Naive B cell (primary cell): ENCODE data around the gene VPS13D. TPM values are rescaled to one million over a fixed set of nuclear protein-coding genes. Genes with fewer than 3 reads are reported as not detected.
A peak's percentile ranks its signal among the peaks of the same experiment; 100 is the strongest.

Experiments used
- ATAC-seq, 2 donors: fragments of 150-1000 bp; cut with Tn5 transposase; 2 replicates each; pipeline ENCODE4 v1.10.0; 2021; ENCODE audit warnings: low read depth in 2 of 2, mild to moderate bottlenecking in 2 of 2, moderate library complexity in 2 of 2
- DNase-seq: peaks from one replicate; pipeline ENCODE4 v3.0.0; 2022
- H3K27ac Mint-ChIP-seq, 6 donors: one replicate each; pipeline ENCODE4 v1.8.0; 2020 to 2022; ENCODE audit warnings: mild to moderate bottlenecking in 6 of 6, mixed read lengths in 6 of 6, moderate library complexity in 5 of 6, inconsistent platforms in 2 of 6
- H3K27me3 Mint-ChIP-seq, 3 donors: one replicate each; pipeline ENCODE4 v1.8.0; 2021 to 2022; ENCODE audit warnings: mixed read lengths in 3 of 3, mild to moderate bottlenecking in 1 of 3
- H3K36me3 Mint-ChIP-seq, 2 donors: one replicate each; pipeline ENCODE4 v1.8.0; 2020 to 2022; ENCODE audit warnings: mixed read lengths in 2 of 2, inconsistent platforms in 1 of 2, mild to moderate bottlenecking in 1 of 2
- H3K4me1 Mint-ChIP-seq, 3 donors: one replicate each; pipeline ENCODE4 v1.8.0; 2020 to 2022; ENCODE audit warnings: mixed read lengths in 3 of 3, inconsistent platforms in 1 of 3, mild to moderate bottlenecking in 1 of 3, moderate library complexity in 1 of 3
- H3K4me3 Mint-ChIP-seq, 8 donors: one replicate each; pipeline ENCODE4 v1.8.0; 2020 to 2022; ENCODE audit warnings: mild to moderate bottlenecking in 8 of 8, mixed read lengths in 8 of 8, moderate library complexity in 8 of 8, inconsistent platforms in 2 of 8
- H3K9me3 Mint-ChIP-seq, 7 donors: one replicate each; pipeline ENCODE4 v1.8.0; 2020 to 2022; ENCODE audit warnings: mixed read lengths in 7 of 7, mild to moderate bottlenecking in 5 of 7, inconsistent platforms in 2 of 7, moderate library complexity in 1 of 7
- polyA plus RNA-seq, 6 donors: library from polyadenylated mRNA; unstranded; fragments of 300-500 nt; fragmentation: Illumina TruSeq; gene quantifications; one replicate each; pipeline ENCODE4 v1.2.3, GENCODE V29; 2021; ENCODE audit warnings: low read depth in 6 of 6

The VPS13D gene
- polyA plus RNA-seq, 6 donors from 2014 or later = 7.6 to 14.6 (median 11.8) TPM

DNA sequence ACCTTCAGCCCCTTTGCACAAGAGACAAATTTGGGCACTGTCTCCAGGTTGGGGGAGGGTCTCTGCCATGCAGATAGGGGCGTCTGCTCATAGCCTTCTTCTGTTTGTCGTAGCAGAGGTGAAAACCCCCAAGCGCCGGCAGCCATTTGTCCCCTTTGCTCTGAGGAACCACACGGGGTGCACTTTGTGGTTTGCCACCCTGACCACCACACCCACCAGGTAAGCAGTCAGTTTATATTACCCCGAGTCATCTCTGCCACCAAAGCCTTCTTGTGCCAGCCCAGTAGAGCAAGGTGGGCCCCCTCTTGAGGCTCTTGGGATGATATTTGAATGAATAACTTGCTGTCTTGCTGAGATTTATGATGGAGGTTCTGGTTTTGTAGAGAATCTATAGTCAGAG, 111.8 kb downstream of the VPS13D start:
- Mint-ChIP-seq H3K27me3 (no peaks in the 10 kb centered on the region), H3K36me3 (peaks cover 6 to 8% of the 10 kb centered on the region in 2 donors), H3K4me3 (no peak overlapping the region), H3K27ac (peak overlapping the region in 5 of 6 donors; percentile 26 to 72 (median 65)), H3K4me1 (peaks cover 27 to 50% (median 47%) of the 10 kb centered on the region in 3 donors), H3K9me3 (no peaks in the 10 kb centered on the region)
- DNase-seq = no peak
- no peak for ATAC-seq

DNA sequence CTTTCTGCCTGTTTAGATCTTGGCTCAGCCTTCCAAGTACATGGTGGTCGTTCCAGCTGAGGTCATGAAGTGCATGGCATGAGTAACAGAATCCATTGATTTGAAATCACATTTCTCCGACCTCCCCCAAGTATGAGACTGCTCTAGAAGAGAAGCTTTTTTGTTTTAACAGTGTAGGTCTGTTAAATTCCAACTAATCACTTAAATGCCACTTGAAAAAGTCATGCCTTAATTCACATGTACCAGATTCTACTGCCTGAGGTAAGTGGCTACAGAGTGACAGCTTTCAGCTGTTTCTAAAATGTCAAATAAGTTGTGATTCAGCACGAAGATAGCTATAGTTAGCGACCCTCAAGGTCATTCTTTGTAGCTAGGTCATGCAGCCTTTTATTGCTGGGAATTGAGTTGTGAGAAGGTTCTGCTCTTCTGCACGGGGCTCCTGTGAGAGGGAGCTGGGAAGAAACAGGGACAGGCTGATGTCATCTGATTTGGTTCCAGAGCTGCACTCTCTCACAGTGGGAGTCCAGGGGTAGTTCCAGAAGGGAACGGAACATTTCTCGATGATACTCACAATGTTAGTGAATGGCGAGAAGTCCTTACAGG, 112.7 kb downstream of the VPS13D start:
- Mint-ChIP-seq H3K4me3 (no peak overlapping the region), H3K36me3 (peaks cover 5 to 8% of the 10 kb centered on the region in 2 donors), H3K9me3 (no peaks in the 10 kb centered on the region), H3K27me3 (no peaks in the 10 kb centered on the region), H3K4me1 (peaks cover 29 to 50% (median 47%) of the 10 kb centered on the region in 3 donors), H3K27ac (peak overlapping the region in 4 of 6 donors; percentile 38 to 85 (median 72))
- ATAC-seq (no peak), DNase-seq (no peak)

DNA sequence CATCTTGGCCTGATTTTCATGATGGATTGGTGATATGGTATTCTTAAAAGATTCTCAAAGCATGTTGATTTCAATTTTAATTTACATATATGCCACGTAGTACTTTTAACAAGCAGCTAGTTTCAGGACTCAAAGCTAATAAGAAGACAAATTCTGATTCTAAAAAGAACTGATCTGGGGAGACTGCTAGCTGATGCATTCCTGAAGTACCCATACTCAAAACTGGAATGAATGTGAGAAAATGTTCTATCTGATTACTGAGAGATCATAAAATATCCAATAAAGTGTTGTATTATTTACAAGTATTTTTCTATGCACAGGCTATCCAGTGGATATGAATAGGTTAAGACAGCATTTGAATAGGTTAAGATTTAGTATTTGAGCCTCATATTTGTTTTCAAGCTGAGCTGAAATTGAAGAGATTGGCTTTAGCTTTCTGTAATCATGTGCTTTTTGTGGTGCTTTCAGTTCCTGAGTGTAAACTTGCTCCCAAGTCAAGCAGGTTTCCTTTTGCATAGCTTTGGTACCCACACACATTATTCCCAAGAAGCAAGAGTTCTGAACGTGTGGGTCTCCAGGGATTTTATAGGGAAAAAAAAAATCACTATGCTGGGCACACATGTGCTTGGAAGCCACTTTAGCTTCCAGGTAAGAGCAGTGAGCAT, 114.1 kb downstream of the VPS13D start:
- Mint-ChIP-seq H3K36me3 (peaks cover 3 to 6% of the 10 kb centered on the region in 2 donors), H3K9me3 (no peaks in the 10 kb centered on the region), H3K27ac (peak overlapping the region in 5 of 6 donors; percentile 18 to 97 (median 71)), H3K27me3 (no peaks in the 10 kb centered on the region), H3K4me3 (peak overlapping the region in 4 of 8 donors; percentile 14 to 90 (median 72)), H3K4me1 (peaks cover 29 to 50% (median 47%) of the 10 kb centered on the region in 3 donors)
- ATAC-seq (no peak), DNase-seq (no peak)

DNA sequence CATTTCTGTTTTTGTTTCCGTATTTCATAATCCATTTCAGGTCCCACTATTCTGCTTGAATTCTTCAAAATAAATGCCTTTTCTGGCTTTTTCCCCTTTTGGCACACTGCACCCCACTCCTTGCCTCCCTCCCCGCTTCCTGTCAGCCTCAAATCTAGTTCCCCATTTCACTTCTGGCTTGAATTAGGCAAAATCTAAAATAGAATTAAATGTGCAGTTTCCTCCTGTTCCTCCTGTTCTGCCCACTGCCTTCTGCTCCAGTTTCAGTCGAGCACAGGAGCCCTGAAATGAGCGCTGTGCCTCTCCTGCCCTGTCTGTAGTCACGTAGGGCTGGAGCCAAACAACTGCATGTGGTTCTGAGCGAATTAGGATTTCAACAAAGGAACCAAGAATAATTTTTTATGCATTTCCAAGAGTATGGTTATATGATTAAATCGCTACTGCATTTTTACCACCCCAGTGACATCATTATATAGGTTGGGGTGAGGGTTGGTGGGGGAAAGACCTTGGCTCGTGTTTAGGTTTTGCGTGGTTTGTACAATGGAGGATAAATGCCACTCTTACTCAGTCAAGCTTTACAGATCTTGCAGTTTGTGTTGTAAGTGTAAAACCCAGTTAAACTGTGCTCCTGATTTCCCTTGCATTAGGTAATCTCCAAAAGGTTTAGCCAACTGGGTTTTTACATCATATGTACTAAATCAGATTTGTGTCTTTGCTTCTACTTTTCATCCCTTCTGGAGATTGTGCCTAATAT, 114.9 kb downstream of the VPS13D start:
- peak overlapping the region; percentile 71 to 94 (median 88) for H3K4me3 Mint-ChIP-seq
- ATAC-seq (peak; percentile 65 to 73), DNase-seq (peak; percentile 36)
- H3K27me3 Mint-ChIP-seq = no peaks in the 10 kb centered on the region
- H3K9me3 Mint-ChIP-seq = peaks cover 0 to 3% (median under 1%) of the 10 kb centered on the region in 7 donors
- peak overlapping the region; percentile 71 to 97 (median 91) for H3K27ac Mint-ChIP-seq
- peaks cover 11 to 14% of the 10 kb centered on the region in 2 donors for H3K36me3 Mint-ChIP-seq
- H3K4me1 Mint-ChIP-seq = peaks cover 29 to 50% (median 47%) of the 10 kb centered on the region in 3 donors

DNA sequence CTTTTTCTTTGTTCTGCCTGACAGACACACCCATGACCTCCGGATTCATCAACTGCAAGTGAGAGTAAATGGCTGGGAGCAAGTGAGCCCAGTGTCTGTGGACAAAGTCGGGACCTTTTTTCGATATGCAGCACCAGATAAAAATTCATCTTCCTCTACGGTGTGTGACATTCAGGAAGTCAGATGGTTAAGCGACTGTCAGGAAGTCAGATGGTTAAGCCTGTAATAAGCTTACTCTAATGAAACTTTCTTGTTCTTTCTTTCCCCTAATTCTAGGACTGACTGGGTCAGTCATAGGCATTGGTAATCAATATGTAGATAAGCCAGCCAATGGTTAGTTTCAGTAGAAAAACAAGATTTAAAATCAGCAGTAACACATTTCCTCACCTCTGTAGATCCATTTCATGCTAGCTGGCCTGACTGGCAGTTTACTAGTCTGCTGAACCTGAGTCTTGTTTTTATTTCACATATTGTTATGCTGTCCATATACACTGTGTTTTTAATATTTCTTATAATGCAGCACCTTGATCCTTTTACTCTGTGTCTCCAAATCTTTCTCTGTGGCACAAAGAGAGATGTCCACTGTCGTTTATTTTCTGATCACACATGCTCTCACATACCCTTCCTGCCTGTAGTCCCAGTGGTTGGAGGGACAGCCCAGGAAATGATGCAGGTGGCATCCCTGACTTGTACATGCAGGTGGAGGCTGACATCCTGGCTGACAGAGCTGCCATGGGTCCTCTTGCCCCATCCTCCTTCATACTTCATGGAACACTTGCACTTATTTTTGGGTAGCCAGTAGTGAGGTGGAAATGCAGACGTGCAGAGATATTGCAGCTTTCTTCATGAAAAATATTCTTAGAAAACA, 115.8 kb downstream of the VPS13D start:
- peaks cover 20 to 22% of the 10 kb centered on the region in 2 donors for H3K36me3 Mint-ChIP-seq
- peaks cover 0 to 10% (median 8%) of the 10 kb centered on the region in 7 donors for H3K9me3 Mint-ChIP-seq
- peak; percentile 19 for DNase-seq
- H3K4me1 Mint-ChIP-seq = peaks cover 29 to 50% (median 47%) of the 10 kb centered on the region in 3 donors
- H3K27ac Mint-ChIP-seq = peak overlapping the region; percentile 71 to 97 (median 91)
- ATAC-seq = peak; percentile 72 to 79
- H3K4me3 Mint-ChIP-seq = peak overlapping the region; percentile 71 to 94 (median 88)
- H3K27me3 Mint-ChIP-seq = no peaks in the 10 kb centered on the region

DNA sequence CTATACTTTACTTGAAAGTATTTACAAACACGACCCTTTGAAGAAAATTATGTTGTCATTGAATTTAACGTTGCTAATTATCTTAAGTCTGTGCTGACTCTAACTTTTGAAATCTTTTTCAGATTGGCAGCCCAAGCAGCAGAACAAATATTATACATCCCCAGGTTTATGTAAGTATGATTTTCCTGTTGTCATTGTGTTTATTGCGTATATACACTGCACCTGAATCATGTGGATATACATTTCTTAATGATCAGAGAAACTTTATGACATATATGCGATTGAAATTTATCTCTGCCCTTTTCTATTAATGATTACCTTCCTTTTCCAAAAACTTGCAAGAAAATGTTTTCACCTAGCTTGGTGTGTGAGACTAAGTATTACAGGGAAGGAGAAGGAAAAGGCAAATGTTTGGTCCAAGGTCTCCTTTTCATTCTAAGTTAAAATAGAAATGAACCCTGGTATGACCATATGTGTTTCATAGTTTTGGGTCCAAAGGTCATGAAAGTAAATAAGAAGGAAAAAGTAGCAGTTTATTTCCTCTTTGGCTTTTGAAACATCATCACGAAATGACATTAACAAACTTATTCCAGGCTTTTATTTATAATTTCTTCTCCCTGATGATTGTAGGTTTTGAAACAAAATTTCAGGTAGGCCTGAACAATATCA, 116.8 kb downstream of the VPS13D start:
- H3K9me3 Mint-ChIP-seq = peaks cover 0 to 15% (median 11%) of the 10 kb centered on the region in 7 donors
- DNase-seq (no peak), ATAC-seq (no peak)
- peaks cover 25 to 27% of the 10 kb centered on the region in 2 donors for H3K36me3 Mint-ChIP-seq
- no peak overlapping the region for H3K4me3 Mint-ChIP-seq
- no peaks in the 10 kb centered on the region for H3K27me3 Mint-ChIP-seq
- H3K4me1 Mint-ChIP-seq = peaks cover 29 to 43% (median 42%) of the 10 kb centered on the region in 3 donors
- peak overlapping the region; percentile 41 to 97 (median 69) for H3K27ac Mint-ChIP-seq

DNA sequence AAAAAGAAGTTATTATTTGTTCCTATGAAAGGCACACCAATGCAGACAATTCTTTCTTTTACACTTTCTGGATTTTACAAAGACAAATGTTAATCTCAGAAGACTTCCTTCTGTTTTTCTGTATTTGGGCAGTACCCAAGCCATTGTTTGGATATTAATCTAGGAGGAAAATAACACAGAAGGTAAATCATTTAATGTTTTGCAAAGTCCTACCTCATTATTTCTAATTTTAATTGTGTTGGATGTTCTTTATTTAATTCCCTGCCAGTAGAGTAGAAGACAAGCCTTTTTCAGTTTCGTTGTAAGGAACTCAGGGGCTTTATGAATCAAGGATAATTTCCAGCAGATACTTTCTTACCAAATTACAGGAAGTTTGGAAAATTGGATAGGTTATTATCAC, 118.3 kb downstream of the VPS13D start:
- H3K4me1 Mint-ChIP-seq = peaks cover 29 to 32% (median 30%) of the 10 kb centered on the region in 3 donors
- peaks cover 0 to 15% (median 11%) of the 10 kb centered on the region in 7 donors for H3K9me3 Mint-ChIP-seq
- DNase-seq (no peak), ATAC-seq (no peak)
- peaks cover 22 to 25% of the 10 kb centered on the region in 2 donors for H3K36me3 Mint-ChIP-seq
- H3K27ac Mint-ChIP-seq = no peak overlapping the region
- no peaks in the 10 kb centered on the region for H3K27me3 Mint-ChIP-seq
- H3K4me3 Mint-ChIP-seq = no peak overlapping the region

DNA sequence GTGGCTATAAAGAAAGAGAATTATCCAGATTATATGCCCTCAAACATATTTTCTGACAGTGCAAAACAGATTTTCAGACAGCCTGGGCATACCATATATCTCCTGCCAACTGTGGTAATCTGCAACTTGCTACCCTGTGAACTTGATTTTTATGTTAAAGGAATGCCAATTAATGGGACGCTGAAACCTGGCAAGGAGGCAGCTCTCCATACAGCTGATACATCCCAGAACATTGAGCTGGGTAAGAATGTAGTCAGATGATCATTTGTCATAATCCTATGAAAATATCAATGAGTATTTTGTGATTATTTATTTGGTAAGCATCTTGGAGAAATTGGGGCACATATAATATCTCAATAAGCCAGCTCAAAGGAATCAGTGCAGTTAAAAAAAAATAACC, 124.2 kb downstream of the VPS13D start:
- Mint-ChIP-seq H3K9me3 (peaks cover 0 to 15% (median 11%) of the 10 kb centered on the region in 7 donors), H3K36me3 (peaks cover 51 to 55% of the 10 kb centered on the region in 2 donors), H3K4me3 (no peak overlapping the region), H3K27me3 (no peaks in the 10 kb centered on the region), H3K27ac (no peak overlapping the region), H3K4me1 (no peaks in the 10 kb centered on the region)
- DNase-seq (no peak), ATAC-seq (no peak)

DNA sequence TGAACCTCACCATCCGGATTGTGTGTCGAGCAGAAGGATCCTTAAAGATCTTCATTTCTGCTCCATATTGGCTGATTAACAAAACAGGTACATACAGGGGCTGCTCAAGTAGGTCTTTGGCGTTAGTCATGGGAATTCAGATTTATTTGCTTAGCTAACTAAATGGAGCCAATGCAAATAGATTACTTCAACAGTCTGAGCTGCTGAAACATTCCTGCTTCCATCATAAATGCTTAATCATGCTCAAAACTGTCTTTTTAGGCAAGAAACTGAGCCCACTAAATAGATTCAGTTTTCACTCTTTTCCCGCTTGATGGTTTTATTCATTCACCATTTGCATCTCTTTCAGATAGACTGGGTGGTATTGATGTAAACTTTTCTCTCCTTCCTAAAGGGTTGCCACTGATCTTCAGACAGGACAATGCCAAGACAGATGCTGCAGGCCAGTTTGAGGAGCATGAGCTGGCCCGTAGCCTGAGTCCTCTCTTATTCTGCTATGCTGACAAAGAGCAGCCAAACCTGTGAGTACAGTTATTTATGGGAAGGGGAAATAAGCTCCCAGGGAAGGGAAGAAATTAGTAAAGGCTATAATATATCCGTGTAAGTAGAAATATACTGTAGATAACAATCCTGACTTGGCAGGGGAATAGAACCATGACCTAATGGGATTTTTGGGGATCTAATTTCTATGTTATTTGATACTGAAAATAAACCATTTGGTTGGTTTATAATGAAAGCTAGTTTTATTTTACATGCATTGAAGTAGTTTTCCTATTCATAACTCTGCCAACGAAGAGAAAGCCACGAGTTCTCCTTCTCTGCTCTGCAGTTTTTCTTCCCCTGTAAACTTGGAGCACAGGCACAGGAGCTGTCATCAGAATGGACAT, 126.4 kb downstream of the VPS13D start:
- H3K27ac Mint-ChIP-seq = peak overlapping the region in 1 of 6 donors; percentile 36
- peaks cover 35 to 36% of the 10 kb centered on the region in 2 donors for H3K36me3 Mint-ChIP-seq
- H3K27me3 Mint-ChIP-seq = no peaks in the 10 kb centered on the region

DNA sequence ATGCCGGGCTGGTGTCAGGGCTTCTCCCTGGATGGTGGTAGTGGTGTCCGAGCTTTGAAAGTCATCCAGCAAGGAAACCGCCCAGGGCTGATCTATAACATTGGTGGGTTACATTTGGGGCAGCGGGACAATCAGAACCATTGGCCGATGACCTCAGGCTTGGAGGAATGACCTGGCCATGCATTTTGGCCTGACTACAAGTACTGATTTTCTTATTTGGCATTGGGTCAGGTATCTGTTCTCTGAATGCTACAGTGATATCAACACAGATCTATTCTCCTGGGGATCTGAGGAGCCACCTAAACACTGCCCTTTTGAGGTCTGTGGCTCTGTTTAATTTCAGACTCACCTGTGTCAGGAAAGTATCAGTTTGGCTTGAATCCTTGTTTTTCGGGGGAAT, 128.7 kb downstream of the VPS13D start:
- no peaks in the 10 kb centered on the region for H3K9me3 Mint-ChIP-seq
- DNase-seq = no peak
- no peaks in the 10 kb centered on the region for H3K4me1 Mint-ChIP-seq
- peaks cover 46 to 49% of the 10 kb centered on the region in 2 donors for H3K36me3 Mint-ChIP-seq
- no peak for ATAC-seq
- no peaks in the 10 kb centered on the region for H3K27me3 Mint-ChIP-seq
- H3K4me3 Mint-ChIP-seq = no peak overlapping the region
- H3K27ac Mint-ChIP-seq = no peak overlapping the region

More for the DNA sequence above, 126.4 kb downstream of the VPS13D start:
- Mint-ChIP-seq H3K9me3 (no peaks in the 10 kb centered on the region), H3K4me1 (no peaks in the 10 kb centered on the region), H3K4me3 (no peak overlapping the region)
- ATAC-seq = no peak
- no peak for DNase-seq

DNA sequence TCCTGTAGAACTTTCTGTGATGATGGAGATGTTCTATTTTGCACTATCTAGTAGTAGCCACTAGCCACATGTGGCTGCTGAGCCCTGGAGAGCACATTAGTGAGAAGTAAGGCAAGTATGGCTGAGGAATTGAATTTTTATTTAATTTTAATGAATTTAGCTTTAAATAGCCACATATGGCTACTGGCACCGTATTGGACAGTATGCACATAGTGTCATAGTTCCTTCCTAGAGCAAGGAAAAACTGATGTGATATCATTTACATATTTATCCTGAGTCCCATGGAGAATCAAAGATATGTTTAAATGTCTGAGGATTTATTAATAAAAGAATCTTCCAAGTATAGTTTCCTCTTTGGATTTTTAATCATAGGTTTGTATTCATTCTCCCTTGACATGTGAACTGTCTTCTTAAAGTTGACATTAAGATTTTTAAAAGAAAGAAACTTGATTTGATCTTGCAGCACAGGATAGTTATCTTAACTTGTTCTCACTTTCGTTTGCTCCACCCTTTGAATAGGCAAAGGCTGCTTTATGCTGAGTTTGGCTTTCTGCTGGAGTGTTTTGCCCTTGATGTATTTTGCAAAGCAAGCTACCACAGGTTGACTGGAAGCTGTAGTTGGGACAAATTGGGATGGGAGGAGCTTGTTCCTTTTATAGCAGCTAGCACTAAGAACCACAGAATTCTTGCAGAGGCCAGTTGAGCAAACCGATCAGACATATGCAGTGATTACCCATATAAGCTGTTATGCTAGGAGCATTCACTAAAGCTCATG, 129.7 kb downstream of the VPS13D start:
- no peaks in the 10 kb centered on the region for H3K9me3 Mint-ChIP-seq

More for the DNA sequence above, 129.7 kb downstream of the VPS13D start:
- ATAC-seq (no peak), DNase-seq (no peak)
- peaks cover 53 to 57% of the 10 kb centered on the region in 2 donors for H3K36me3 Mint-ChIP-seq
- peak overlapping the region in 1 of 6 donors; percentile 58 for H3K27ac Mint-ChIP-seq
- H3K4me1 Mint-ChIP-seq = no peaks in the 10 kb centered on the region
- H3K27me3 Mint-ChIP-seq = no peaks in the 10 kb centered on the region
- H3K4me3 Mint-ChIP-seq = no peak overlapping the region
